WERI-Rb-1 (cell line): Measurements from ENCODE around the gene TMEM14C.

Experiments
- DNase-seq: peaks from one replicate; pipeline ENCODE4 v3.0.0-alpha.2; 2020
- H3K27ac ChIP-seq: fragments of 250-450 bp; sonication (Bioruptor Pico); 2 replicates; pipeline ENCODE4 v1.5.1; 2020; ENCODE audit warnings: mild to moderate bottlenecking, moderate library complexity
- H3K27me3 ChIP-seq: fragments of 250-450 bp; sonication (Bioruptor Pico); 2 replicates; pipeline ENCODE4 v1.5.1; 2021; ENCODE audit warnings: mild to moderate bottlenecking, low read depth, moderate library complexity; ENCODE audit not compliant: insufficient read depth, severe bottlenecking
- H3K36me3 ChIP-seq: fragments of 250-450 bp; sonication (Bioruptor Pico); 2 replicates; pipeline ENCODE4 v1.5.1; 2020; ENCODE audit warnings: mild to moderate bottlenecking, moderate library complexity
- H3K4me3 ChIP-seq: 2 replicates; pipeline ENCODE4 v1.5.1; 2011; ENCODE audit warnings: low read depth, mild to moderate bottlenecking, control low read depth, low read length
- H3K9me3 ChIP-seq: fragments of 250-450 bp; sonication (Bioruptor Pico); 2 replicates; pipeline ENCODE4 v1.5.1; 2021; ENCODE audit warnings: mild to moderate bottlenecking, moderate library complexity; ENCODE audit not compliant: severe bottlenecking
- TF ChIP-seq, protein P1 (sequence below): IDR thresholded peaks from 2 replicates; pipeline ENCODE4 v1.5.1; 2011; ENCODE audit warnings: low read depth, mild to moderate bottlenecking, control low read depth, inconsistent platforms, low read length

Gene TMEM14C

GRCh38 chr6:10723567-10723881 is 654 bp downstream of the TMEM14C start:
- H3K4me3 ChIP-seq, result peak overlapping the region; percentile 68
- TF ChIP-seq, protein P1, sequence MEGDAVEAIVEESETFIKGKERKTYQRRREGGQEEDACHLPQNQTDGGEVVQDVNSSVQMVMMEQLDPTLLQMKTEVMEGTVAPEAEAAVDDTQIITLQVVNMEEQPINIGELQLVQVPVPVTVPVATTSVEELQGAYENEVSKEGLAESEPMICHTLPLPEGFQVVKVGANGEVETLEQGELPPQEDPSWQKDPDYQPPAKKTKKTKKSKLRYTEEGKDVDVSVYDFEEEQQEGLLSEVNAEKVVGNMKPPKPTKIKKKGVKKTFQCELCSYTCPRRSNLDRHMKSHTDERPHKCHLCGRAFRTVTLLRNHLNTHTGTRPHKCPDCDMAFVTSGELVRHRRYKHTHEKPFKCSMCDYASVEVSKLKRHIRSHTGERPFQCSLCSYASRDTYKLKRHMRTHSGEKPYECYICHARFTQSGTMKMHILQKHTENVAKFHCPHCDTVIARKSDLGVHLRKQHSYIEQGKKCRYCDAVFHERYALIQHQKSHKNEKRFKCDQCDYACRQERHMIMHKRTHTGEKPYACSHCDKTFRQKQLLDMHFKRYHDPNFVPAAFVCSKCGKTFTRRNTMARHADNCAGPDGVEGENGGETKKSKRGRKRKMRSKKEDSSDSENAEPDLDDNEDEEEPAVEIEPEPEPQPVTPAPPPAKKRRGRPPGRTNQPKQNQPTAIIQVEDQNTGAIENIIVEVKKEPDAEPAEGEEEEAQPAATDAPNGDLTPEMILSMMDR, result no peak
- peaks cover 29% of the 10 kb centered on the region for H3K36me3 ChIP-seq
- no peaks in the 10 kb centered on the region for H3K27me3 ChIP-seq
- no peak for DNase-seq
- peak overlapping the region; percentile 88 for H3K27ac ChIP-seq
- peaks cover 15% of the 10 kb centered on the region for H3K9me3 ChIP-seq

DNA sequence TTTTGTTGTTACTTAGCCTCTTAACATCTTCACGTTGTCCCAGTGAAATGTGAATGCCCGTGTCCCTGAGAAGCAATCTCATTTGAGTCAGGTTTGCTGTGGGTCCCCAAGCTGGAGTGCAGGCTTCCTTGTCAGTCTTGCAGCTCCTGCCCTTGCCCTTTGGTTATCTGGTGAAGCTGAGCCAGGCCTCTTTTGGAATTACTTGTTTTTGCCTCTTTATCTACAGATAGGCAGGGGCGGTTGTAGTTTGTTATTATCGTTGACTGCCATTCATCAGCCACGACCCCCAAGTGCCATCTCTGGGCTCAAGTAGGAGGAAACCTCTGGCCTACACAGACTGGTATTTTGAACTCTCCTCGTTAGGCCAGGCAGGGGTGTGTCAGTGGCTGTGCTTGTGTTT is 2.2 kb downstream of the TMEM14C start:
- peaks cover 44% of the 10 kb centered on the region for H3K36me3 ChIP-seq
- H3K9me3 ChIP-seq, result peaks cover 3% of the 10 kb centered on the region
- H3K27me3 ChIP-seq, result no peaks in the 10 kb centered on the region
- no peak overlapping the region for H3K27ac ChIP-seq
- DNase-seq, result no peak
- TF ChIP-seq, protein P1, result no peak
- H3K4me3 ChIP-seq, result no peak overlapping the region

- no peak for DNase-seq
- Histone ChIP-seq H3K36me3 (peaks cover 51% of the 10 kb centered on the region), H3K27ac (no peak overlapping the region), H3K9me3 (no peaks in the 10 kb centered on the region), H3K27me3 (no peaks in the 10 kb centered on the region), H3K4me3 (no peak overlapping the region)
- TF ChIP-seq, protein P1, result no peak
Observed at GRCh38 chr6:10725716-10726115, 2.8 kb downstream of the TMEM14C start.

- TF ChIP-seq, protein P1, result no peak
- no peaks in the 10 kb centered on the region for H3K27me3 ChIP-seq
- no peak for DNase-seq
- H3K9me3 ChIP-seq, result no peaks in the 10 kb centered on the region
- no peak overlapping the region for H3K27ac ChIP-seq
- H3K36me3 ChIP-seq, result peaks cover 72% of the 10 kb centered on the region
- H3K4me3 ChIP-seq, result no peak overlapping the region
Observed at GRCh38 chr6:10730254-10730653, 7.4 kb downstream of the TMEM14C start.

DNA sequence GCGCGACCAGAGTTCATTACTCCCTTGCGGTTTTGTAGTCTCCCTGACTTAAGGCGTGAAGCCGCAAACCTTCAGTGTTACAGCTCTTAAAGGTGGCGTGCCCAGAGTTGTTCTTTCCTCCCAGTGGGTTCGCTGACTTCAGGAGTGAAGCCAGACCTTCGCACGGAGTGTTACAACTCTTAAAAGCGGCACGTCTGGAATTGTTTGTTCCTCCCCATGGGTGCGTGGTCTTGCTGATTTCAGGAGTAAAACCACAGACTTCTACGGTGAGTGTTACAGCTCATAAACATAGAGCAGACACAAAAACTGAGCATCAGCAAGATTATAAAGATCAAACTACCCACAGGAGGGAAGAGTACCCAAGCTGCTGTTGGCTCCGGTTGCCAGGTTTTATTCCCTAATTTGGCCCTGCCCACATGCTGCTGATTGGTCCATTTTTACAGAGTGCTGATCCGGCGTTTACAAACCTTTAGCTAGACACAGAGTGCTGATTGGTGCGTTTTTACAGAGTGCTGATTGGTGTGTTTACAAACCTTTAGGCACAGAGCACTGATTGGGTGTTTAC is 10.4 kb downstream of the TMEM14C start:
- Histone ChIP-seq H3K27me3 (no peaks in the 10 kb centered on the region), H3K4me3 (no peak overlapping the region), H3K27ac (no peak overlapping the region), H3K36me3 (peaks cover 50% of the 10 kb centered on the region), H3K9me3 (no peaks in the 10 kb centered on the region)
- TF ChIP-seq, protein P1, result no peak
- peak; percentile 4 for DNase-seq

DNA sequence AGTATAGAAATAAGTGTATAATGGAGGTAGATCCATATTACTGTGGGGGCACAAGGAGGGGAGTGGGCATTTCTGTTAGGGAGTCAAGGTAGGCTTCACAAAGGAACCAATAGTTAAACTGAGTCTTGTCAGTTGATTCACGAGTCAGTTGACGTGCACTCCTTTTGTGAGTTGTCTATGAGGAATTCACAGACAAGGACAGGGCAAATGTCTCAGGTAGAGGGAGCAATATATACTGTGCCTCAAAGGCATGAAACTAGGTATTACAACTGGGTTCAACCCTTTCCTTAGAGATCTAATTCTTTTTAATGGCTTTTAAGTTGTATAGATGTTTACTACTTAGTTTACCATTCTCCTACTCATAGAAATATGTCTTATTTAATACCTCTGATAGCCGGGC is 11.0 kb downstream of the TMEM14C start:
- H3K27ac ChIP-seq, result no peak overlapping the region
- TF ChIP-seq, protein P1, result no peak
- no peak for DNase-seq
- no peaks in the 10 kb centered on the region for H3K9me3 ChIP-seq
- H3K27me3 ChIP-seq, result no peaks in the 10 kb centered on the region
- peaks cover 44% of the 10 kb centered on the region for H3K36me3 ChIP-seq
- no peak overlapping the region for H3K4me3 ChIP-seq
